ENCODE data around the gene CLIC3. TPM values are rescaled to one million over a fixed set of nuclear protein-coding genes. Genes with fewer than 3 reads are reported as not detected.

The CLIC3 gene
- total and polyA plus RNA-seq, 4 donors: 0.35 to 6.4 (median 2.0) TPM

DNA sequence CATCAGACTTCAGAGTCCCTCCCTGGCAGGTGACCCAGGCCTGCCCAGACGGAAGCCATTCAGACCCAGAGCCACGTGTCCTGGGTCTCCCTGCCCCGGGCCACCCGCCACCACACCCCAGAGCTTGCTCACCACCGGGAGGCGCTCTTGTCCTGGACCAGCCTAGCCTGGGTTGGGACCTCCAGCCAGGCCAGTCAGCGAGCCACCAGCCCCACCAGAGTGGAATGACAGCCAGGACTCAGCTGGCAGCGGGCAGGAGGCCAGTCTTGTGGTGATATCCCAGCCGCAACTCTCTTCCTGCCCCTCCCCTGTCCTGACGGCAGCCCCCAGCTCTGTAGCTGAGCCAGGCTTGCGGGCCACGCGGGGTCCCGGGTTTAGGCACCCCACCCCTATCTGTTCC is 20.7 kb downstream of the CLIC3 start:
- peak in 1 of 6 donors; percentile 13 for DNase-seq (ENCODE audit: low read depth in 4 of 6, low spot score in 6 of 6)
- H3K9me3 ChIP-seq (ENCODE audit: control insufficient read depth, insufficient read depth, low read length): no peaks in the 10 kb centered on the region
- no peaks in the 10 kb centered on the region for H3K27me3 ChIP-seq (ENCODE audit: control insufficient read depth, insufficient read depth, low read length)
- H3K4me3 ChIP-seq (ENCODE audit: low read depth, low read length): no peak overlapping the region
- H3K36me3 ChIP-seq (ENCODE audit: control insufficient read depth, insufficient read depth, low read length): peaks cover 3% of the 10 kb centered on the region
- no peak overlapping the region for H3K27ac ChIP-seq (ENCODE audit: low read depth, low read length)
- peaks cover 50% of the 10 kb centered on the region for H3K4me1 ChIP-seq (ENCODE audit: control insufficient read depth, insufficient read depth, low read length)
- WGBS (ENCODE audit: insufficient coverage): 48% methylated on average over 13 of the region's 14 CpGs

DNA sequence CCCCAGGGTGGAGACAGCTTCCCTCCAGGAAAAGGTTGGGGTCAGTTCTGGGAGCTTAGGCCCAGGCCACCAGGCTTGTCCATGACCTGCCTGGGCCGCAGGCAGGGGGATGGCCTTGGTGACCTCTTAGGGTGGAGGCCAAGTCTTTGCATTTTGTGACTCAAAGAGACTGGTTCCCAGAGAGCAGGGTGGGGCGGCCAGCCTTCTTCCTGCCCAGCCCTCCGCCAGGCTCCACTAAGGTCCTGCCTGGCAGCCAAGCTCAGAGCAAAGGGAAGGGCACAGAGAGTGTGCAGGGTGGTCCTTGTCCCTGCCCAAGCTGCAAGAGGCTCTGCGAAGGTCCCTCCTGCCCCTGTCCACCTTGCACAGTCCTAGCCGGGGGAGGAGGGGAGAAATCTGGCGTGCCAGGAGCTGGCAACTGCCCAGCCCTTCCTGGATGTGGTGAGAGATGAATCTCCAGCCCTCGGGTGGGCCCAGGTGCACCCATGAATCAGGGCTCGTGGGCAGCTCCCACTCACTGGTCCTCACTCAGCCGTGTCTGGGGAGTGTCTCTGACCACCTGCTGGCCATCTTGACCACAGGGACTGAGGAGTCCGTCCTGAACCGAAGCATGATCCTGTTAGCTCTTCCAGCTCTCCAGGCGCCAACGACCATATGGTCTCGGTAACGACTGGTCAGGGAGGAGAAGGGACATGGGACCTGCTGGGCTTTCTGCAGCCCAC is 21.4 kb downstream of the CLIC3 start:
- no peak for DNase-seq (ENCODE audit: low read depth in 4 of 6, low spot score in 6 of 6)
- 67% methylated on average over 15 of the region's 15 CpGs for WGBS (ENCODE audit: insufficient coverage)
- Histone ChIP-seq H3K4me3 (ENCODE audit: low read depth, low read length) (no peak overlapping the region), H3K36me3 (ENCODE audit: control insufficient read depth, insufficient read depth, low read length) (peaks cover 3% of the 10 kb centered on the region), H3K27ac (ENCODE audit: low read depth, low read length) (no peak overlapping the region), H3K4me1 (ENCODE audit: control insufficient read depth, insufficient read depth, low read length) (peaks cover 47% of the 10 kb centered on the region), H3K9me3 (ENCODE audit: control insufficient read depth, insufficient read depth, low read length) (no peaks in the 10 kb centered on the region), H3K27me3 (ENCODE audit: control insufficient read depth, insufficient read depth, low read length) (no peaks in the 10 kb centered on the region)

DNA sequence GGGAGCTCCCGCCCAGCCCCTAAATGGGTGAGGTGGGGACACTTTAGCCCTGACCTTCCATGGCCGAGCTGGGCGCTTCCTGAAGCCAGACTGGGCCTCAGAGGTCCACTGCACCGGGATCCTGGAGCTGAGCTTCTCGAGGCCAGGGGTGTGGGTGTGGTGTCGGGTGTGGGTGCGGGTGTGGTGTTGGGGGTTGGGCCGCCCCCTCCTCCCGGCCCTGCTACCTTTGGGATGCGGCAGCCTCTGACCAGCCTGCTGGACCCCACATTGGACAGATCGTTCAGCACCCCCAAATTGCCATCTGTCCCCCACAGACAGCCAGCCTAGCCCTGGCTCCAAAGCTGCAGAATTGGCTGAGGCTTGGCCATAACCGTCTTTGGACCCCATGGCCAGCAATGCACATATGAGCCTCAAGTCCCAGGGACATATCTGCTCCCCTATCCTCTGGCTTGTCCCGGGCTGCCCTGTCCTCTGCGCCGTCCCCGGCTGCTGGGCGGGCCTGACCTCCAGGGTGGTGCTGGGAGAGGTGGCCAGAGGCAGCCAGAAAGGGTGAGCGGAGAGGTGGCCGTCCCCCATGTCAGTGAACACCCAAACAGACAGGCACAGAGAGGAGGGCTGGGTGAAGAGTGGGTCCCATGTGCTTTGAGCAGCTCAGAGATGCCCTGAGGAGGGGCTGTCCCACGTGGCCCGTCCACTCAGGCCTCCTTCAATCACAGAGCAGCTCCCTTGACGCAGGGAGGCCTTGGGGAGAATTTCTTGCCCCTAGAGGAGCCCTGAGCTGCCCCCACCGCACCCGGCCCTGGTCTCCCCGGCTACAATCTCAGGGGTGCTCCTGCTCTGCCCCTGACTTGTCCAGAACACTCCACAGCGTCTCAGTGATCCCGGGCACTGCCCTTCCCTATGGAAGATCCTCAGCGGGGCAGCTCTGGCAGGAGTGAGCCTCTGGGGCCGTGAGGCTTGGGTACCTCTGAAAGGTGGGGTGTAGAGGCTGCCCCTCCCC is 22.4 kb downstream of the CLIC3 start:
- WGBS (ENCODE audit: insufficient coverage): 91% methylated on average over 24 of the region's 29 CpGs
- no peaks in the 10 kb centered on the region for H3K36me3 ChIP-seq (ENCODE audit: control insufficient read depth, insufficient read depth, low read length)
- no peaks in the 10 kb centered on the region for H3K9me3 ChIP-seq (ENCODE audit: control insufficient read depth, insufficient read depth, low read length)
- H3K4me3 ChIP-seq (ENCODE audit: low read depth, low read length): no peak overlapping the region
- H3K4me1 ChIP-seq (ENCODE audit: control insufficient read depth, insufficient read depth, low read length): peaks cover 37% of the 10 kb centered on the region
- no peak overlapping the region for H3K27ac ChIP-seq (ENCODE audit: low read depth, low read length)
- no peaks in the 10 kb centered on the region for H3K27me3 ChIP-seq (ENCODE audit: control insufficient read depth, insufficient read depth, low read length)
- no peak for DNase-seq (ENCODE audit: low read depth in 4 of 6, low spot score in 6 of 6)

DNA sequence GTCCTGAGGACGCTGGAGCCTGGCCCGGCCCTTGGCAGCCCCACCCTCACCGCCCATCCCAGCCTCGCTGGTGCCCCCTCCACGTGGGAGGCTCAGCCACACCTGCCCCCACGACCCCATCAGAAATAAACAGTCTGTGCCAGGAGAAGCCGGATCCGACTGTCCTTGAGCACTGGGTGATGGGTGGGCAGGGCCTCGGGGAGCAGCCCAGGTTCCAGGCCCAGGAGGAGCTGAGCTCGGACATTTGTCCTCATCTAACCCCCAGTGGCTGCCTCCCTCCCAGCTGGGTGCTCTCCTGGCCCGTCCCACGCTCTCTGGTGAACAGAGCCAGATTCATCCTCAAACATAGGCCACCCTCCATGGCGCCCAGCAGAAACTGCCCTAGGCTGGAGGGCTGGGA is 23.6 kb downstream of the CLIC3 start:
- no peaks in the 10 kb centered on the region for H3K36me3 ChIP-seq (ENCODE audit: control insufficient read depth, insufficient read depth, low read length)
- no peaks in the 10 kb centered on the region for H3K9me3 ChIP-seq (ENCODE audit: control insufficient read depth, insufficient read depth, low read length)
- 70% methylated on average over 10 of the region's 13 CpGs for WGBS (ENCODE audit: insufficient coverage)
- no peak overlapping the region for H3K27ac ChIP-seq (ENCODE audit: low read depth, low read length)
- no peak for DNase-seq (ENCODE audit: low read depth in 4 of 6, low spot score in 6 of 6)
- H3K4me1 ChIP-seq (ENCODE audit: control insufficient read depth, insufficient read depth, low read length): peaks cover 30% of the 10 kb centered on the region
- no peak overlapping the region for H3K4me3 ChIP-seq (ENCODE audit: low read depth, low read length)
- no peaks in the 10 kb centered on the region for H3K27me3 ChIP-seq (ENCODE audit: control insufficient read depth, insufficient read depth, low read length)

DNA sequence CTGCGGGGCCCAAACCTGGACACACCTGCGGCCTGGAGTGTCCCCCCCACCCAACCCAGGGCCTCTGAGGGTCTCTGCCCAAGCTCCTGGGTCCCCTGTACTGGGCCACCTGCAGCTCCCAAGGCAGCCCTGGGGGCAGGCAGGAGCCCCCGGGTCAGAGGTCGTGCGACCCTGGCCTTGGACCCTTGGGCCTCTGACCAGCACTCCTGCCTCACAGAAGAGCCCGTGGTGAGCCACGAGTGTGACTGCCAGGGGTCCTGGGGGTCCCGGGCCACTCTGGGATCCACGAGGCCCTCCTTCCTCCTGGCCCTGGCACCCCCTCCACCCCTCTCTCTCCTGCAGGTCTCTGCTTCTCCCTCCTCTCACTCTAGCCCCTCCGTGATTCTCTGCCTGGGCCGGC is 24.0 kb downstream of the CLIC3 start:
- WGBS (ENCODE audit: insufficient coverage): 80% methylated on average over 11 of the region's 11 CpGs
- Histone ChIP-seq H3K27ac (ENCODE audit: low read depth, low read length) (no peak overlapping the region), H3K4me3 (ENCODE audit: low read depth, low read length) (no peak overlapping the region), H3K36me3 (ENCODE audit: control insufficient read depth, insufficient read depth, low read length) (no peaks in the 10 kb centered on the region), H3K27me3 (ENCODE audit: control insufficient read depth, insufficient read depth, low read length) (no peaks in the 10 kb centered on the region), H3K9me3 (ENCODE audit: control insufficient read depth, insufficient read depth, low read length) (no peaks in the 10 kb centered on the region), H3K4me1 (ENCODE audit: control insufficient read depth, insufficient read depth, low read length) (peaks cover 26% of the 10 kb centered on the region)
- no peak for DNase-seq (ENCODE audit: low read depth in 4 of 6, low spot score in 6 of 6)

DNA sequence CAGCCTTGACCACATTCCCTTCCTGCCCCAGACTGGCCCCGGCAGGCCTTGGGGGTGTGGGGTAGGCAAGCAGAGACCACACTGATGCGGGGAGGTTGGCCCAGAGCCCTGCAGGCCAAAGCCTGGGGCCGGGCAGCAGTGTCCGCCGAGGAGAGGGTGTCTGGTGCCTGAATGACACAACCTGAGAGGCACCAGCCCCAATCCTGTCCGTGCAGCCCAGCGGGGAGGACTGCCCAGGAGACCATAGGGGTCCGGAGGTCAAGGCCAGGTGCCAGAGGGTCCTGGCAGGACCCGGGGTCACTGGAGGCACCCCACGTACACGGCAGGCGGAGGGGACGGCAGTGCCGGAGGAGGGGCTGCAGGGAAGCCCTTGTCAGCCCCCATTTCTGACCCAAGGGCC is 24.6 kb downstream of the CLIC3 start:
- WGBS (ENCODE audit: insufficient coverage): 72% methylated on average over 14 of the region's 14 CpGs
- no peak overlapping the region for H3K27ac ChIP-seq (ENCODE audit: low read depth, low read length)
- DNase-seq (ENCODE audit: low read depth in 4 of 6, low spot score in 6 of 6): no peak
- peaks cover 20% of the 10 kb centered on the region for H3K4me1 ChIP-seq (ENCODE audit: control insufficient read depth, insufficient read depth, low read length)
- no peaks in the 10 kb centered on the region for H3K36me3 ChIP-seq (ENCODE audit: control insufficient read depth, insufficient read depth, low read length)
- no peak overlapping the region for H3K4me3 ChIP-seq (ENCODE audit: low read depth, low read length)
- H3K27me3 ChIP-seq (ENCODE audit: control insufficient read depth, insufficient read depth, low read length): no peaks in the 10 kb centered on the region
- H3K9me3 ChIP-seq (ENCODE audit: control insufficient read depth, insufficient read depth, low read length): no peaks in the 10 kb centered on the region

DNA sequence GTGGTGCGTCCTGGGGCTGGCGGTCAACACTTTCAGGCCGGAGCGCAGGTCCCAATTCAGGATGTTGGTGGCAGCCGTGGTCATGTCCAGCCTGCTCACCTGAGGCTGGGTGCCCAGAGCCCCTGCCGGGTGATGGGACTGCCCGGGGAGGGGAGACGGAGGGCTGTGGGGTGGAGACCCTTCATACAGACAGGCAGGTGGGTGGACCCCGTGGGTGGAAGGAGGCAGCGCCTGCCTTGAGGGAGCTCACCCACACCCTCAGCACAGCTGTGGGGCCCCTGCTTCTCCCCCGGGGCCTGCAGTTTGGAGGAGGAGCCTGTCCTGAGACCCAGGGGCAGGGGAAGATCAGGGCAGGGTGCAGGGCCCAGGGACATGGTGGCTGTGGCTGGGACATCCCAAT is 26.0 kb downstream of the CLIC3 start:
- no peak overlapping the region for H3K4me3 ChIP-seq (ENCODE audit: low read depth, low read length)
- peaks cover 17% of the 10 kb centered on the region for H3K4me1 ChIP-seq (ENCODE audit: control insufficient read depth, insufficient read depth, low read length)
- no peaks in the 10 kb centered on the region for H3K36me3 ChIP-seq (ENCODE audit: control insufficient read depth, insufficient read depth, low read length)
- no peaks in the 10 kb centered on the region for H3K27me3 ChIP-seq (ENCODE audit: control insufficient read depth, insufficient read depth, low read length)
- no peak overlapping the region for H3K27ac ChIP-seq (ENCODE audit: low read depth, low read length)
- no peak for DNase-seq (ENCODE audit: low read depth in 4 of 6, low spot score in 6 of 6)
- 82% methylated on average over 6 of the region's 11 CpGs for WGBS (ENCODE audit: insufficient coverage)
- no peaks in the 10 kb centered on the region for H3K9me3 ChIP-seq (ENCODE audit: control insufficient read depth, insufficient read depth, low read length)

DNA sequence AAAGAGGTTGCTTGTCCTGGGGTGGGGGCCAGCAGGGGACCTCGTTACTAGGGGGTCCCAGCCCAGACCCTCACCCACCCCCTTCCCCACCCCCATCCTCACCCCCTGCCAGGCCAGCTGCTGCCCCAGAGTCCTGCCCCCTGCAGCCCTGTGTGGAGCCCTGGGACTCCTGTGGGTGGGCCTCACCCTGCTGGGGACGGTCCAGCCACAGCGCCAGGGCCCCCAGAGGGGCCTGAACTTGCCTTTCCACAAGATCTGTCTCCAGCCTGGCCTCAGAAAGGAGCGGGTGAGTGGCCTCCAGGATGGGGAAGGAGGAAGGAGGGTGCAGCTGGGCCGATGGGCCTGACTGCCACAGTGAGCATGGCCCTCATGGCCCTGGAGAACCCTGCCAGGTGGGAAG is 26.6 kb downstream of the CLIC3 start:
- no peaks in the 10 kb centered on the region for H3K36me3 ChIP-seq (ENCODE audit: control insufficient read depth, insufficient read depth, low read length)
- H3K27me3 ChIP-seq (ENCODE audit: control insufficient read depth, insufficient read depth, low read length): no peaks in the 10 kb centered on the region
- no peaks in the 10 kb centered on the region for H3K9me3 ChIP-seq (ENCODE audit: control insufficient read depth, insufficient read depth, low read length)
- WGBS (ENCODE audit: insufficient coverage): 82% methylated on average over 4 of the region's 5 CpGs
- no peak overlapping the region for H3K27ac ChIP-seq (ENCODE audit: low read depth, low read length)
- DNase-seq (ENCODE audit: low read depth in 4 of 6, low spot score in 6 of 6): no peak
- no peak overlapping the region for H3K4me3 ChIP-seq (ENCODE audit: low read depth, low read length)
- peaks cover 13% of the 10 kb centered on the region for H3K4me1 ChIP-seq (ENCODE audit: control insufficient read depth, insufficient read depth, low read length)

DNA sequence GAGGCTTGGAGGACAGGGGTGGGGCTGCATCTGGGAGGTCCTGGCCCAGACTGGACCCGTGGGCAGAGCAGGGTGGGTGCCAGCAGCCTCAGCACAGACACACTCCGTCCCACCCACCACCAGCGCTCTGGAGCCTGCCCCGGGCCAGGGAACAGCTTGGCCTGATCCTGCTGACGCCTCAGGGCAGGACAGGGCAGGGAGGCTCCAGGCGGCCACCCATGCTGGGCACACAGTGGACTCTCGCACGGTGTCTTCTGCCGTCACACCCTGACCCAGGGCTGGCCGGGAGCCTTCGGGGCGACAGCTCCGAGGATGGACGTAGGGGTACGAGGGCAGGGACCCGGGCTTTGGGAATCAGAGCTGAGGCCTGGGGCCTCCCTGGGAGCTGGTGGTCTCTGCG is 27.2 kb downstream of the CLIC3 start:
- 86% methylated on average over 17 of the region's 17 CpGs for WGBS (ENCODE audit: insufficient coverage)
- no peaks in the 10 kb centered on the region for H3K36me3 ChIP-seq (ENCODE audit: control insufficient read depth, insufficient read depth, low read length)
- H3K4me3 ChIP-seq (ENCODE audit: low read depth, low read length): no peak overlapping the region
- no peak overlapping the region for H3K27ac ChIP-seq (ENCODE audit: low read depth, low read length)
- no peaks in the 10 kb centered on the region for H3K9me3 ChIP-seq (ENCODE audit: control insufficient read depth, insufficient read depth, low read length)
- H3K27me3 ChIP-seq (ENCODE audit: control insufficient read depth, insufficient read depth, low read length): no peaks in the 10 kb centered on the region
- peaks cover 15% of the 10 kb centered on the region for H3K4me1 ChIP-seq (ENCODE audit: control insufficient read depth, insufficient read depth, low read length)
- no peak for DNase-seq (ENCODE audit: low read depth in 4 of 6, low spot score in 6 of 6)
